Breast epithelium (tissue), 4 donors: ENCODE data around the gene HHATL. TPM values are rescaled to one million over a fixed set of nuclear protein-coding genes. Genes with fewer than 3 reads are reported as not detected.

Experiments
- DNase-seq, 2 donors: peaks; one replicate each; pipeline ENCODE4 v3.0.0-alpha.2; 2019; ENCODE audit warnings: low spot score in 2 of 2
- H3K27ac ChIP-seq, 2 donors: fragments of 200-600 bp; sonication (generic) in 1 of 2; one replicate each; pipeline ENCODE4 v1.5.1; 2016 to 2019; ENCODE audit warnings: mild to moderate bottlenecking in 1 of 2
- H3K27me3 ChIP-seq, 2 donors: fragments of 200-600 bp; sonication (generic) in 1 of 2; one replicate each; pipeline versions ENCODE4 v1.5.1 to v1.6.0; 2017 to 2019; ENCODE audit warnings: control low read depth in 1 of 2, mild to moderate bottlenecking in 1 of 2
- H3K36me3 ChIP-seq: fragments of 200-600 bp; one replicate; pipeline ENCODE4 v1.5.1; 2019
- H3K4me1 ChIP-seq, 2 donors: fragments of 200-600 bp; sonication (generic); one replicate each; pipeline ENCODE4 v1.5.1; 2016 to 2019; ENCODE audit warnings: control low read depth in 1 of 2
- H3K4me3 ChIP-seq, 3 donors: fragments of 200-600 bp; sonication (generic); 1 replicate in 2 of 3; 2 replicates in 1 of 3; pipeline ENCODE4 v1.5.1; 2016 to 2019; ENCODE audit warnings: mild to moderate bottlenecking in 3 of 3, moderate library complexity in 2 of 3
- H3K9me3 ChIP-seq, 2 donors: fragments of 200-600 bp; sonication (generic) in 1 of 2; one replicate each; pipeline ENCODE4 v1.5.1; 2016 to 2019; ENCODE audit warnings: control low read depth in 1 of 2
- CTCF ChIP-seq, 3 donors: fragments of 450-650 bp; IDR thresholded peaks; one replicate each; pipeline ENCODE4 v1.5.1; 2016 to 2017; ENCODE audit warnings: antibody characterized with exemption in 3 of 3, mild to moderate bottlenecking in 3 of 3, moderate library complexity in 3 of 3
- POLR2A ChIP-seq: fragments of 450-650 bp; IDR thresholded peaks from one replicate; pipeline ENCODE4 v1.6.1; 2016; ENCODE audit warnings: antibody characterized with exemption, mild to moderate bottlenecking, moderate library complexity
- POLR2AphosphoS5 ChIP-seq, 3 donors: sonication (generic); formaldehyde crosslinking; IDR thresholded peaks; one replicate each; pipeline ENCODE4 v1.6.1; 2017; ENCODE audit warnings: antibody characterized with exemption in 3 of 3
- intact Hi-C: fragments of 100-400 bp; cut with DNase I; formaldehyde crosslinking; loops from one replicate; pipeline ENCODE4 v1.15.1; 2023; ENCODE audit warnings: low total_unique reads
- total RNA-seq, 3 donors: library from RNA; depleted of rRNA; stranded (reverse); fragments of >200 nt; gene quantifications; one replicate each; pipeline ENCODE4 v1.1.0, GENCODE V29; 2016

Gene HHATL
- total RNA-seq, 3 donors from 2014 or later: 0.32 to 1.6 TPM; not detected in 1

- no peak for DNase-seq
- H3K36me3 ChIP-seq: no peaks in the 10 kb centered on the region
- H3K27ac ChIP-seq: no peak overlapping the region
- intact Hi-C loops: no loop called here
- no peaks in the 10 kb centered on the region for H3K27me3 ChIP-seq
- TF ChIP-seq CTCF (IDR thresholded peaks at IDR 0.05) (no peak), POLR2A (no peak), POLR2AphosphoS5 (IDR thresholded peaks at IDR 0.05) (no peak)
- H3K4me3 ChIP-seq: no peak overlapping the region
- H3K4me1 ChIP-seq: no peaks in the 10 kb centered on the region
- H3K9me3 ChIP-seq: no peaks in the 10 kb centered on the region
Observed at GRCh38 chr3:42712344-42712648, 9.7 kb upstream of the HHATL start.

GRCh38 chr3:42711491-42712343 is 9.1 kb upstream of the HHATL start:
- Histone ChIP-seq H3K27me3 (no peaks in the 10 kb centered on the region), H3K27ac (no peak overlapping the region), H3K9me3 (no peaks in the 10 kb centered on the region), H3K4me1 (no peaks in the 10 kb centered on the region), H3K4me3 (no peak overlapping the region), H3K36me3 (no peaks in the 10 kb centered on the region)
- no peak for TF ChIP-seq POLR2AphosphoS5 (IDR thresholded peaks at IDR 0.05)
- TF ChIP-seq POLR2A: no peak
- no peak for TF ChIP-seq CTCF (IDR thresholded peaks at IDR 0.05)
- peak in 1 of 2 donors; percentile 34 for DNase-seq
- intact Hi-C loops: no loop called here

GRCh38 chr3:42710323-42711021 is 7.9 kb upstream of the HHATL start:
- intact Hi-C loops: no loop called here
- Histone ChIP-seq H3K4me3 (no peak overlapping the region), H3K27ac (no peak overlapping the region), H3K4me1 (no peaks in the 10 kb centered on the region), H3K36me3 (no peaks in the 10 kb centered on the region), H3K27me3 (no peaks in the 10 kb centered on the region), H3K9me3 (no peaks in the 10 kb centered on the region)
- TF ChIP-seq CTCF (IDR thresholded peaks at IDR 0.05) (no peak), POLR2AphosphoS5 (IDR thresholded peaks at IDR 0.05) (no peak), POLR2A (no peak)
- peak in 1 of 2 donors; percentile 36 for DNase-seq

DNA sequence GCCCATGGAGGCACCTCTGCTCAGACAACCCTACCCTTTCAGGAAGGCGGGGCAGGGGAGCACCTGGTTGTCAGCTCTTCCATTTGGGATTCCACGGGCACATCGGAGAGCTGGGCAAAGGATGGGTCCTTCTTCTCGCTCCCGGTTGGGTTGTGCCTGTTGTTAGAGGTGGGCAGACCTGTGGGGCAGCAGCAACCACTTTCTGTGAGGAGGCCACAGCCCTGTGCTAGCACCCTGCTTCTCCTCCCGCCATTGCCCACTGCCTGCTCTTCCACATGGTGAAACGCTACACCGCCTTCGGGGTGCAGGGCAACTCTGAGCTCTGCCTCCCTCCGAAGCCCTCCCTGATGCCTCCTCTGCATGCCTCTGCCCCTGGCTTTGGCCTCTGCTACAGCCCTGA is 7.0 kb upstream of the HHATL start:
- no peaks in the 10 kb centered on the region for H3K27me3 ChIP-seq
- TF ChIP-seq POLR2A: no peak
- no peak for TF ChIP-seq CTCF (IDR thresholded peaks at IDR 0.05)
- TF ChIP-seq POLR2AphosphoS5 (IDR thresholded peaks at IDR 0.05): no peak
- no peaks in the 10 kb centered on the region for H3K4me1 ChIP-seq
- H3K27ac ChIP-seq: no peak overlapping the region
- no peaks in the 10 kb centered on the region for H3K36me3 ChIP-seq
- DNase-seq: peak in 1 of 2 donors; percentile 19
- H3K4me3 ChIP-seq: no peak overlapping the region
- no peaks in the 10 kb centered on the region for H3K9me3 ChIP-seq
- intact Hi-C loops: no loop called here

DNA sequence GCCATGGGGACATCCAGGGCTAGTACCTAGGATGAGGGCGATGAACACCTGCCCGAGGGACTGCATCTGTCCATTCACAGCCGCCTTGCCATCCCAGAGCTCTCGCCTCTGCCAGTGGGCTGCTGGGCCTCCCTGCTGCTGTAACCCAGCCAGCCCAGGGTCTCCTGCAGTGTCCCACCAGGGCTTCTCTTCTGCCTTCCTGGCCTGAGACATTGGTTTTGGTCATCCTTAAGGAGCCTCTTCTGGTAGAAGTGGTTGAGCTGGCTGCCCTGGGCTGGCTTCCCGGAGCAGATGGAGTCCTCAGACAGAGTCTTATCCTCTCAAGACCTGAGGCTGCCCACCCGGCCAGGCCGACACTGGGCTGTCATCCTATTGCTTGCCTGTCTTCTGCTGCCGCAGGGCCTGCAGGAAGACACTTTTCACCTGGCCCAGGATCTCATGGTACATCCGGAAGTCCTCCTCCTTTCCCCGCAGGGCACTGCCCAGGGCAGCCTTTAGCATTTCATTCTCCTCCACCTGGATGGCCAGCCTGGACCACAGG is 6.1 kb upstream of the HHATL start:
- Histone ChIP-seq H3K36me3 (no peaks in the 10 kb centered on the region), H3K27me3 (no peaks in the 10 kb centered on the region), H3K4me1 (no peaks in the 10 kb centered on the region), H3K4me3 (no peak overlapping the region), H3K9me3 (no peaks in the 10 kb centered on the region), H3K27ac (no peak overlapping the region)
- intact Hi-C loops: no loop called here
- TF ChIP-seq POLR2A (no peak), POLR2AphosphoS5 (IDR thresholded peaks at IDR 0.05) (no peak), CTCF (IDR thresholded peaks at IDR 0.05) (no peak)
- peak in 1 of 2 donors; percentile 42 for DNase-seq
